GM18951 (cell line): Measurements from ENCODE around the gene PARD3B.

Experiments used
- POLR2A ChIP-seq: IDR thresholded peaks from 4 replicates; pipeline ENCODE4 v1.6.1; 2011; ENCODE audit warnings: mild to moderate bottlenecking; ENCODE audit not compliant: insufficient read length, insufficient read depth; ENCODE audit errors: extremely low read depth
- in situ Hi-C: fragments of 300-500 bp; cut with MboI; formaldehyde crosslinking; loops from one replicate; pipeline ENCODE4 v1.12.0; 2022; ENCODE audit warnings: low sequenced_read_pairs, mixed read lengths, inconsistent platforms; ENCODE audit not compliant: unreplicated experiment

PARD3B gene

GRCh38 chr2:205405752-205406151, 860.5 kb downstream of the PARD3B start:
- no peak for TF ChIP-seq POLR2A
- in situ Hi-C loops: no loop called here

DNA sequence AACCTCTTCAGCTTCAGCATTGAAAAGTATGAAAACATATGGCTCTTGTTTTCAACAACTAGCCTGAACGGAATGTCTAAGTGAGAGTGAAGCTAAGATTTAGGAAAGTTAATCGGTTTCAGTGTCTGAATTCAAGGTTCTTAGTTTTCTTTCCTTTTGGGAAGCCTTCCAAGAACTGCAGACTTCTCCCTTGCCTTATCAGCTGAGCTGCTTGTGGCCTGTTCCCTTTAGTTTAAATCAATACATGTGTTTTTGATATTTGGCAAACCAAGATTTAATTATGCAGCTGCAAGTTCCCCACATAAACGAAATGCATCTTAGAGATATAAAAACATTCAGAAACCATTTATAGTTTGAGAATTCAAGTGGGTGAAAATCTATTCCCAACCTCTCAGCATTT, 862.7 kb downstream of the PARD3B start:
- in situ Hi-C loops: no loop called here
- TF ChIP-seq POLR2A: no peak

DNA sequence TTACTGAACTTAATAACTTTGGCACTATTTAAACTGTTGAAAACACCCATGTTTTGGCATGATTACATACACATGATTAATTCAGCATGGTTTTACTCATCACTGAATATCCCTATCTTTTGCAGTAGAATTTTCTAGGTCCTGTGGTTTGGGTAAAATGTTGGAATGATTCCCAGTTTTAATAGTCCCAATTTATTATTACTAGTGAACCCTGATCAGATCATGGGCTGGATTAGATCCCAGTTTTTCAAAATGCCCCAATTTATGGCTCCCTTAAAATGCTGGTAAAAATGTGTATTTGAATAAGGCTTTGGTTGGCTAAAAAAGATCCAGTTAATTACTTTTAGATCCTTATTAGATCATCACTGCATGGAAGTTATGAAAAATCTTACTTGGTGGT, 863.4 kb downstream of the PARD3B start:
- TF ChIP-seq POLR2A: no peak
- in situ Hi-C loops: no loop called here

- TF ChIP-seq POLR2A: no peak
- in situ Hi-C loops: no loop called here
Observed at GRCh38 chr2:205409411-205409810, 864.1 kb downstream of the PARD3B start.

- TF ChIP-seq POLR2A: no peak
- in situ Hi-C loops: no loop called here
Observed at GRCh38 chr2:205411558-205411957, 866.3 kb downstream of the PARD3B start.

DNA sequence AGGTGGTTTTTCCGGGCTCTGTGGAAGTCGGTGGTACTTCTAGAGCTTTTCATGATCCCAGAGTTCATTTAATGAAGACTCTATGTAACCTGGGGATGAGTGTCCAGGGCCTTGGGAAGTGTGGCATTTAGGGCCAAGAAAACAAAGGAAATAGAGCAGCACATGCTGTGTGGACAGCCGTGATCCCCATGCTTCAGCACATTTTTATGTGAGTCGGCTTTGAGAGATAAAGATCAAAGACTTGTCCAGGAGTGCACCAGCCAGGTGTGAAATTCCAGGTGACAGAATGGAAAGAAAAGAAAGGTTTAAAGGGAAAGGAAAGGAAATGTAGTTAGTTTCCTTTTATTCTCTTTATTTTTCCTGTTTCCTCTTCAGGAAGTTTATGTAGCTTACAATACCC, 879.1 kb downstream of the PARD3B start:
- no peak for TF ChIP-seq POLR2A
- in situ Hi-C loops: no loop called here

- no peak for TF ChIP-seq POLR2A
Observed at GRCh38 chr2:205425102-205425501, 879.8 kb downstream of the PARD3B start.

DNA sequence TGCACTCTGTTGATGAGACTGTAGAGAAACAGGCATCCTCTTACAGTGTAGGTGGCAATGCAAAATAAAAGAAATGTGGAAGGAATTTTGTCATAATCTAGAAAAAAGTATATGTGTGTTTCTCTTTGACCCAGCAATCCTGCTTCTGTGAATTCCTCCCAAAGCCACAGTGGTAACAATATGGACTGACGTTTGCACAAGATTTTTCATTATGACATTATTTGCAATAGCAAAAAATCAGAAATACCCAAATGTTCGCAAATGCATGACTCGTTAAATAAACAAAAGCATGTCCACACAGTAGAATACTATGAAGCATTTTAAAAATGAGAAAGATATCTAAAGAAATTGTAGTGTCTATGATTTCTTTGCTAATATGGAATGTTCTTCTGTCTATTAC, 881.8 kb downstream of the PARD3B start:
- TF ChIP-seq POLR2A: no peak
- in situ Hi-C loops: no loop called here

More at GRCh38 chr2:205425102-205425501, 879.8 kb downstream of the PARD3B start:
- in situ Hi-C loops: no loop called here

DNA sequence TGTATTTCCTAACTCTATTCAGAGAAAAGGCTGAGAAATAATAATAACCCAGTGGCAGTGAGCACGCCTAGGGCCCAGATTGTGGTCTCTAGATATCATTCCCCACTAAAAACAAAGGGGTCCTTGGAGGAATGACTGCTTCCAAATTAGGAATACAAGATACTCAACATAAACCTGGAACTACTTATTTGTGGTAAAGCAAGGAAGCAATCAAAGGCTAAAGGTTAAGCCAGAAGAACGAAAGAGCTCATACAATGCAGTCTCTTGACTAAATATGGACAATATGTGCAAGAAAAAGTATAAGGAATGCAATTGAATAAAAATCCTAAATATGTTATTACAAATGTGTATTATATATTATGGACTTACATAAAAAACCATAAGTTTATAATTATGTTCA, 883.5 kb downstream of the PARD3B start:
- no peak for TF ChIP-seq POLR2A
- in situ Hi-C loops: no loop called here

DNA sequence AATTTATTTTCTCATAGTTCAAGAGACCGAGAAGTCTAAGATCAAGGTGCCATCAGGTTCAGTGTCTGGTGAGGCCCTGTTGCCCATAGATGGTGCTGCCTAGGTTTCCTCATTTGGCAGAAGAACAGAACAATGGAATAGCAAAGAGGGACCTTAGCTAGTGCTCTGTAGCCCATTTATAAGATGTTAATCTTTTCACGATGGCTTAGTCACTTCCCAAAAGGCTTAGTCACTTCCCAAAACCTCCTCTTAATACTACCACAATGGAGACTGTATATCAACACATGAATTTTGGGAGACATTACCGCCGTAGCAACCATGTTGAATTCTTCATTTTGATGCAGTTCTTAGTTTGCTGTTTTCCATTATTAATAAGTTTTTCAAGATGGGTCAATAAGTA, 890.7 kb downstream of the PARD3B start:
- TF ChIP-seq POLR2A: no peak
- in situ Hi-C loops: no loop called here

DNA sequence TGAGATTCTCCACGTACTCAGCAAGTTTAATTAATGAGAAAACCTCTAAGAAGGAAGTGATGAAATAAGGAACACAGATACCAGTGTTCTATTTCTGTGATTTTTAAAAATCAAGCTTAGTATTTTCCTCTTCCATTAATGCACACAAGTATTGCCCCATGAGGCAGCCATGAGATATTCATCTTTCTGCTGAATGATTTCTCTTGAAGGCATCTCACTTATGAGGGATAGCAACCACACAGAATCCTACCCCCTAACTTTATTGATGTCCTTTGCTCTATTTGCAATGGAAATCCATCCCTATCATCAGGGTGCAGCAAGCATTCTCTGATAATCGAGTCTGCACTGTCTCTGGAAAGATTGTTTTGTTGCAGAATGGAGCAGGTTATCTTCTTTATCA, 893.0 kb downstream of the PARD3B start:
- no peak for TF ChIP-seq POLR2A
- in situ Hi-C loops: no loop called here

GRCh38 chr2:205439621-205440020, 894.3 kb downstream of the PARD3B start:
- in situ Hi-C loops: no loop called here
- no peak for TF ChIP-seq POLR2A

DNA sequence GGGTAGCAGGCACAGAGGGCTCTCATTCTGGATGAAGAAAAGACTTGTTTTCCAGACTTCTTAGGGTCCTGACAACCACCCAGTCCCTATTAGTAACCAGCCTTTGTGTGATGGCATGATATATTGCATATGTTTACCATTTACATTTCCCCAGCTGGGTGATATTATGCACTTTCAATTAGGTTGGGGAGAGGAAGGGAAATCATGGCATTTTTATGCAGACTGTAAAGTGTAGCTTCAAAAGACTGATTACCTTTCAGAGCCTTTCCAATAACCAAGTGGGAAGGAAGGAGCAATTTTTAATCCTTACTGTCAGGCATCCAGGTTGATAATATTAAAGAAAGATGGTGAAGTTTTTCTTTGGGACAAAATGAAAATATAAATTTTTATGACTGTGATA, 896.2 kb downstream of the PARD3B start:
- TF ChIP-seq POLR2A: no peak
- in situ Hi-C loops: no loop called here

- in situ Hi-C loops: no loop called here
- no peak for TF ChIP-seq POLR2A
Observed at GRCh38 chr2:205448189-205448588, 902.9 kb downstream of the PARD3B start.

DNA sequence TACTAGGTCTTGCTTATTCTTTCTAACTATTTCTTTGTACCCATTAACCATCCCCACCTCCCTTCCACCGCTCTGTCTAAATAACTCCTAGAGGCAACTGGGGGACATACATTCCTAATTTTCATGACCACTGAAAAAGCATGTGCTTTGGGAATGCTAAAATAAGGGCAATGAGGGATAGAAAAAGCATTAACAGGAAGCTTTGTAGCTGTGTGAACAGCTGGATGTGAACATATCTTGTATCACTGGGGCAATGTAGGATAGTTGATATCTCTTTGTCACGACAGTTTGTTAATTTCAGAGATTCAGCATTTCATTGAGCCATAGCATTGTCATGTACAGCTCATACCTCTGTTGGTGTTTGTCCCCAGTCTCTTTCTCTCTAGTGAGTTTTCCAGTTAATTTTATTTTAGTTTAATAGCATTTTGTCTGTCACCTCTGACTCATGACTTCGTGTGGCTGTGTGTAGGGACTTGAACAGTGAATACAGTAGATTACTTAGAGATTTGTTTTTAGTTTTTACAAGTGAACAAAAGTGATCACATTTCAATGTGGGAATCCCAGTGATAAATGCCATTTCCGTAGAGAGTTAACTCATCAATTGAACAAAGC, 906.7 kb downstream of the PARD3B start:
- in situ Hi-C loops: no loop called here
- no peak for TF ChIP-seq POLR2A
